H1 (cell line): Measurements from ENCODE around the gene CFAP61. TPM values are rescaled to one million over a fixed set of nuclear protein-coding genes. Genes with fewer than 3 reads are reported as not detected.

Experiments
- ASH2L ChIP-seq: fragments of 200-600, 300-600 bp; sonication (generic); IDR thresholded peaks from one replicate; pipeline ENCODE4 v1.7.1; 2017; ENCODE audit warnings: low read length
- CREB1 ChIP-seq: IDR thresholded peaks from 2 replicates; pipeline ENCODE4 v1.6.1; 2012; ENCODE audit warnings: inconsistent platforms
- CTCF ChIP-seq, 3 experiments: IDR thresholded peaks; 1 replicate in 2 of 3; 2 replicates in 1 of 3; pipeline versions ENCODE4 v1.5.1 to v1.6.1; 2011; ENCODE audit warnings: low read length in 3 of 3, mild to moderate bottlenecking in 3 of 3, inconsistent platforms in 2 of 3, low read depth in 1 of 3, moderate library complexity in 1 of 3; ENCODE audit not compliant: insufficient read depth in 1 of 3; ENCODE audit errors: control extremely low read depth in 1 of 3
- EP300 ChIP-seq, 2 experiments: IDR thresholded peaks; 1 replicate in 1 of 2; 2 replicates in 1 of 2; pipeline ENCODE4 v1.6.1; 2011 to 2012; ENCODE audit warnings: low read depth in 2 of 2, low read length in 2 of 2, mild to moderate bottlenecking in 2 of 2, borderline replicate concordance in 1 of 2, inconsistent platforms in 1 of 2, moderate library complexity in 1 of 2
- HDAC2 ChIP-seq, 2 experiments: fragments of 300-600 bp in 1 of 2; sonication (generic) in 1 of 2; IDR thresholded peaks; 2 replicates each; pipeline ENCODE4 v1.6.1; 2011 to 2012; ENCODE audit warnings: low read depth in 2 of 2, low read length in 2 of 2, mild to moderate bottlenecking in 2 of 2, moderate library complexity in 2 of 2, borderline replicate concordance in 1 of 2, inconsistent platforms in 1 of 2
- JUN ChIP-seq: IDR thresholded peaks from 2 replicates; pipeline ENCODE4 v1.6.1; 2011; ENCODE audit warnings: low read depth, mild to moderate bottlenecking, improper control_type of control experiment, low read length
- KDM4A ChIP-seq: IDR thresholded peaks from one replicate; pipeline ENCODE4 v1.7.1; 2012; ENCODE audit warnings: low read depth, mild to moderate bottlenecking, moderate library complexity, low read length, inconsistent platforms; ENCODE audit not compliant: severe bottlenecking
- NANOG ChIP-seq: IDR thresholded peaks from 2 replicates; pipeline ENCODE4 v1.6.1; 2011; ENCODE audit warnings: low read length, low read depth, mild to moderate bottlenecking, inconsistent platforms; ENCODE audit not compliant: insufficient read depth, poor library complexity, severe bottlenecking
- POLR2A ChIP-seq, 2 experiments: IDR thresholded peaks; 1 replicate in 1 of 2; 2 replicates in 1 of 2; pipeline ENCODE4 v1.6.1; 2011; ENCODE audit warnings: low read depth in 2 of 2, low read length in 2 of 2, mild to moderate bottlenecking in 2 of 2; ENCODE audit errors: control extremely low read depth in 1 of 2
- RNF2 ChIP-seq: fragments of 200-900, 300-1000 bp; sonication (generic); IDR thresholded peaks from 2 replicates; pipeline ENCODE4 v1.7.1; 2016; ENCODE audit warnings: borderline replicate concordance, low read depth, mild to moderate bottlenecking, antibody characterized with exemption, low read length; ENCODE audit not compliant: poor library complexity, severe bottlenecking; ENCODE audit errors: missing control alignments
- RXRA ChIP-seq: IDR thresholded peaks from 2 replicates; pipeline ENCODE4 v1.6.1; 2011; ENCODE audit warnings: low read depth, mild to moderate bottlenecking, low read length, moderate library complexity; ENCODE audit not compliant: insufficient read depth
- SIX5 ChIP-seq: IDR thresholded peaks from 2 replicates; pipeline ENCODE4 v1.6.1; 2011; ENCODE audit warnings: mild to moderate bottlenecking, low read depth, low read length
- SP2 ChIP-seq: IDR thresholded peaks from 2 replicates; pipeline ENCODE4 v1.6.1; 2012; ENCODE audit warnings: mild to moderate bottlenecking, low read length, inconsistent platforms
- USF2 ChIP-seq: IDR thresholded peaks from 2 replicates; pipeline ENCODE4 v1.6.1; 2011; ENCODE audit warnings: low read length, improper control_type of control experiment
- YY1 ChIP-seq: IDR thresholded peaks from 2 replicates; pipeline ENCODE4 v1.6.1; 2011; ENCODE audit warnings: low read depth, mild to moderate bottlenecking, low read length
- polyA plus RNA-seq, 7 experiments: library from polyadenylated mRNA; depleted of rRNA in 3 of 7; stranded (reverse) in 5 of 7; unstranded in 2 of 7; fragments of >200 nt in 5 of 7; fragments of 200-250 nt in 2 of 7; gene quantifications; 1 replicate in 5 of 7; 2 replicates in 1 of 7; 4 replicates in 1 of 7; pipeline versions ENCODE4 v1.2.1 to v1.2.3, GENCODE V29; 2011 to 2013; ENCODE audit warnings: missing spikeins in 2 of 7, mixed read lengths in 2 of 7
- total RNA-seq: library from RNA; stranded (reverse); fragmentation: NEBNext Ultra II Directional; extraction: Animal tissue kit (Norgen Biotek cat#: 25700); gene quantifications from 2 replicates; pipeline ENCODE4 v1.2.1, GENCODE V29; 2021
- TF ChIP-seq, protein P1 (sequence below): IDR thresholded peaks from 2 replicates; pipeline ENCODE4 v1.6.1; 2012; ENCODE audit warnings: low read length, inconsistent platforms

Gene CFAP61
- total and polyA plus RNA-seq, 2 of the 8 experiments (the other 6 are each of a cell fraction or from before 2014, with no cell fraction given) = 0.29 to 0.61 TPM

DNA sequence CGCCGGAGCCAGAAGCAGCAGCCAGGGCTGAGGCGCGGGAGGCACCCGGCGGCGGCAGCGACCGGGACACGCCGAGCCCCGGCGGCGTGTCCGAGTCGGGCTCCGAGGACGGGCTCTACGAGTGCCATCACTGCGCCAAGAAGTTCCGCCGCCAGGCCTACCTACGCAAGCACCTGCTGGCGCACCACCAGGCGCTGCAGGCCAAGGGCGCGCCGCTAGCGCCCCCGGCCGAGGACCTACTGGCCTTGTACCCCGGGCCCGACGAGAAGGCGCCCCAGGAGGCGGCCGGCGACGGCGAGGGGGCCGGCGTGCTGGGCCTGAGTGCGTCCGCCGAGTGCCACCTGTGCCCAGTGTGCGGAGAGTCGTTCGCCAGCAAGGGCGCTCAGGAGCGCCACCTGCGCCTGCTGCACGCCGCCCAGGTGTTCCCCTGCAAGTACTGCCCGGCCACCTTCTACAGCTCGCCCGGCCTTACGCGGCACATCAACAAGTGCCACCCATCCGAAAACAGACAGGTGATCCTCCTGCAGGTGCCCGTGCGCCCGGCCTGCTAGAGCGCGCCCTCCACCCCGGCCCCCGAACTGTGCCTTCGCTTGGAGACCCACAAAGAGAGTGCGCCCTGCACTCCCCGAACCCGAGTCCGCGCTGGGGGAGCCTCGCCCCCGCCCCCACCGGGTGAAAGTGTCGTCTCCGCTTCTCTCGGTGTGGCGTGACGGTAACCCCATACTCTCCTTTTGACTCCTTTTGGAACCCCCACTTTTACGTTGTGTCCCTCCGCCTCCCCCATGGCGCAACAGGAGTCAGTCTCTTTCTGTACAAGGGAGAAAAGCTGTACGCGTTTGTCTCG, 317.1 kb downstream of the CFAP61 start (continued):
- TF ChIP-seq CTCF (IDR thresholded peaks at IDR 0.05; ENCODE audit: control extremely low read depth in 1 of 3, insufficient read depth in 1 of 3, low read depth in 1 of 3, low read length in 3 of 3) (peak; percentile 25 to 62 (median 48); a peak in 3 of 4 replicates), CREB1 (no peak; the same call in 1 of the 2 replicates), USF2 (no peak), JUN (no peak), NANOG (no peak), SP2 (no peak), POLR2A (IDR thresholded peaks at IDR 0.05; ENCODE audit: control extremely low read depth in 1 of 2, low read depth in 2 of 2, low read length in 2 of 2) (no peak), RNF2 (peak; percentile 11), RXRA (no peak), SIX5 (no peak), ASH2L (peak; percentile 79), EP300 (IDR thresholded peaks at IDR 0.05; ENCODE audit: borderline replicate concordance in 1 of 2, low read depth in 2 of 2, low read length in 2 of 2) (no peak; a peak in 1 of 3 replicates), HDAC2 (IDR thresholded peaks at IDR 0.05; ENCODE audit: borderline replicate concordance in 1 of 2, low read depth in 2 of 2, low read length in 2 of 2) (no peak; a peak in 1 of 4 replicates), YY1 (no peak), KDM4A (peak; percentile 62)
- TF ChIP-seq, protein P1, sequence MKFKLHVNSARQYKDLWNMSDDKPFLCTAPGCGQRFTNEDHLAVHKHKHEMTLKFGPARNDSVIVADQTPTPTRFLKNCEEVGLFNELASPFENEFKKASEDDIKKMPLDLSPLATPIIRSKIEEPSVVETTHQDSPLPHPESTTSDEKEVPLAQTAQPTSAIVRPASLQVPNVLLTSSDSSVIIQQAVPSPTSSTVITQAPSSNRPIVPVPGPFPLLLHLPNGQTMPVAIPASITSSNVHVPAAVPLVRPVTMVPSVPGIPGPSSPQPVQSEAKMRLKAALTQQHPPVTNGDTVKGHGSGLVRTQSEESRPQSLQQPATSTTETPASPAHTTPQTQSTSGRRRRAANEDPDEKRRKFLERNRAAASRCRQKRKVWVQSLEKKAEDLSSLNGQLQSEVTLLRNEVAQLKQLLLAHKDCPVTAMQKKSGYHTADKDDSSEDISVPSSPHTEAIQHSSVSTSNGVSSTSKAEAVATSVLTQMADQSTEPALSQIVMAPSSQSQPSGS = no peak
